HepG2 (cell line): Measurements from ENCODE around the gene IFT52. TPM values are rescaled to one million over a fixed set of nuclear protein-coding genes. Genes with fewer than 3 reads are reported as not detected.

Experiments
- CHCHD3 ChIP-seq: sonication (generic); formaldehyde crosslinking; IDR thresholded peaks from 2 replicates; pipeline ENCODE4 v1.8.0; 2022; ENCODE audit warnings: mild to moderate bottlenecking, missing genetic modification reagents, moderate library complexity
- EED ChIP-seq: sonication (generic); formaldehyde crosslinking; IDR thresholded peaks from 2 replicates; pipeline ENCODE4 v1.5.0; 2020; ENCODE audit warnings: mild to moderate bottlenecking, missing genetic modification reagents
- FOXA1 ChIP-seq, 2 experiments: fragments of 450-650 bp in 1 of 2; sonication (generic) in 1 of 2; formaldehyde crosslinking in 1 of 2; IDR thresholded peaks; 2 replicates each; pipeline versions ENCODE4 v1.4.0 to v1.6.1; 2016 to 2020; ENCODE audit warnings: missing genetic modification reagents in 1 of 2
- GATA4 ChIP-seq: sonication (generic); IDR thresholded peaks from 2 replicates; pipeline ENCODE4 v1.6.1; 2016; ENCODE audit warnings: antibody characterized with exemption, low read depth, borderline replicate concordance
- GLMP ChIP-seq: sonication (generic); formaldehyde crosslinking; IDR thresholded peaks from 2 replicates; pipeline ENCODE4 v1.9.0; 2021; ENCODE audit warnings: missing genetic modification reagents, mild to moderate bottlenecking, borderline replicate concordance
- NFYC ChIP-seq: IDR thresholded peaks from 2 replicates; pipeline ENCODE4 v1.6.1; 2016; ENCODE audit warnings: missing genetic modification reagents, missing compliant biosample characterization
- PLRG1 ChIP-seq: fragments of 450-650 bp; conservative IDR thresholded peaks from 2 replicates; pipeline ENCODE4 v1.6.1; 2016
- SNAI1 ChIP-seq: sonication (generic); formaldehyde crosslinking; IDR thresholded peaks from 2 replicates; pipeline ENCODE4 v1.5.0; 2020; ENCODE audit warnings: mild to moderate bottlenecking, missing genetic modification reagents, borderline replicate concordance
- SP5 ChIP-seq: IDR thresholded peaks from 2 replicates; pipeline ENCODE4 v1.6.1; 2016; ENCODE audit warnings: low read depth, borderline replicate concordance
- ZFP62 ChIP-seq: sonication (generic); formaldehyde crosslinking; IDR thresholded peaks from 2 replicates; pipeline ENCODE4 v1.4.0; 2020; ENCODE audit warnings: missing genetic modification reagents
- ZNF253 ChIP-seq: sonication (generic); formaldehyde crosslinking; IDR thresholded peaks from 2 replicates; pipeline ENCODE4 v1.8.0; 2022; ENCODE audit warnings: mild to moderate bottlenecking, missing genetic modification reagents, borderline replicate concordance
- ZNF563 ChIP-seq: sonication (generic); formaldehyde crosslinking; IDR thresholded peaks from 2 replicates; pipeline ENCODE4 v1.8.0; 2022; ENCODE audit warnings: mild to moderate bottlenecking, moderate library complexity, missing genetic modification reagents
- polyA plus RNA-seq, 8 experiments: library from polyadenylated mRNA; depleted of rRNA in 3 of 8; stranded (reverse) in 7 of 8; unstranded in 1 of 8; fragments of >200 nt; fragmentation: Illumina TruSeq in 4 of 8; extraction: Trizol in 4 of 8; gene quantifications; 2 replicates each; pipeline versions ENCODE4 v1.2.1 to v1.2.3, GENCODE V29; 2011 to 2016; ENCODE audit warnings: low read depth in 4 of 8, missing spikeins in 1 of 8, mixed read lengths in 1 of 8; ENCODE audit not compliant: insufficient read depth in 1 of 8
- total RNA-seq, 5 experiments: library from RNA; depleted of rRNA; stranded (reverse); fragments of >200 nt; fragmentation: Illumina TruSeq; extraction: Trizol; gene quantifications; 2 replicates each; pipeline ENCODE4 v1.2.3, GENCODE V29; 2016; ENCODE audit warnings: low read depth in 1 of 5
- TF ChIP-seq, protein P1 (sequence below): sonication (generic); formaldehyde crosslinking; IDR thresholded peaks from 2 replicates; pipeline ENCODE4 v1.4.0; 2020; ENCODE audit warnings: missing genetic modification reagents
- TF ChIP-seq, protein P2 (sequence below): sonication (generic); formaldehyde crosslinking; IDR thresholded peaks from 2 replicates; pipeline ENCODE4 v1.4.0; 2020; ENCODE audit warnings: mild to moderate bottlenecking, missing genetic modification reagents, borderline replicate concordance
- TF ChIP-seq, protein P3 (sequence below): sonication (generic); formaldehyde crosslinking; IDR thresholded peaks from 2 replicates; pipeline ENCODE4 v1.4.0; 2020; ENCODE audit warnings: missing genetic modification reagents
- TF ChIP-seq, protein P4 (sequence below): sonication (generic); formaldehyde crosslinking; IDR thresholded peaks from 2 replicates; pipeline ENCODE4 v1.4.0; 2020; ENCODE audit warnings: missing genetic modification reagents, borderline replicate concordance

IFT52 gene
- total and polyA plus RNA-seq, 2 of the 13 experiments (the other 11 are each of a cell fraction or from before 2014, with no cell fraction given) = 48.0 to 64.0 TPM

DNA sequence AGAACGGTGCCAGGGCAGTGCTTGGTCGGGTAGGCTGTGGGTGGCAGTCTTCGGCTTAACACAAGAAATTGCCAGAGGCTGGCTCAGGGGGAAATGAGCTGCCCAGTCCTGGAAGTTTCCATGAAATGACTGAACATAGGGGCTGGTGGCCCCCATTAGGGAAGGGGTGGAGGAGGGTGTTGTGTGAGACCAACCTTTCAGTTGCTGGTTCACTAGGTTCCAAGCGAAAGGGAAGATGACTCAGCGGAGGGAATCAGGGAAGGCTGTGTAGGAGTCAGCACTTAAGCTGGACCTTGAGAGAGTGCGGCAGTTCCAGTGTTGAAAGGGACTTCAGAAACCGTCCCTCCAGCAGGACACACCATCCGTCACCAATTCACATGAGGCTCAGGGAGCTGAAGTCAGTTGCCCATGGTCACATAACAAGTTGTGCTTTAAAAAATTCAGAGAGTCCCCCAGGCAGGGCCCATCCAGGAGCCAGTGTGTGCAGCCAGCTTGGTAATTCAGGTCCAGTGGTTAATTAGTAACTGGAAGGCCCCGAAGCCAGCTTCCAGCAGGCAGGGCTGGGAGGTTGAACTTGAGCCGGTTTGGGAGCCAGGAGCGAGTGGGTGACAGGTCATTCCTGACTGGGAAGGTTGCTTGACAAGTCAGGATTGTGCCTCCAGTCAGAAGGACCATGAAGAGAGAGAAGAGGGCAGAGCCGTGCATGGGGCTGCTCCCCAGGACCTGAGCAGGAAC lies 32.2 kb upstream of the IFT52 start, which contains the start of gene SGK2 (continued):
- TF ChIP-seq, protein P1, sequence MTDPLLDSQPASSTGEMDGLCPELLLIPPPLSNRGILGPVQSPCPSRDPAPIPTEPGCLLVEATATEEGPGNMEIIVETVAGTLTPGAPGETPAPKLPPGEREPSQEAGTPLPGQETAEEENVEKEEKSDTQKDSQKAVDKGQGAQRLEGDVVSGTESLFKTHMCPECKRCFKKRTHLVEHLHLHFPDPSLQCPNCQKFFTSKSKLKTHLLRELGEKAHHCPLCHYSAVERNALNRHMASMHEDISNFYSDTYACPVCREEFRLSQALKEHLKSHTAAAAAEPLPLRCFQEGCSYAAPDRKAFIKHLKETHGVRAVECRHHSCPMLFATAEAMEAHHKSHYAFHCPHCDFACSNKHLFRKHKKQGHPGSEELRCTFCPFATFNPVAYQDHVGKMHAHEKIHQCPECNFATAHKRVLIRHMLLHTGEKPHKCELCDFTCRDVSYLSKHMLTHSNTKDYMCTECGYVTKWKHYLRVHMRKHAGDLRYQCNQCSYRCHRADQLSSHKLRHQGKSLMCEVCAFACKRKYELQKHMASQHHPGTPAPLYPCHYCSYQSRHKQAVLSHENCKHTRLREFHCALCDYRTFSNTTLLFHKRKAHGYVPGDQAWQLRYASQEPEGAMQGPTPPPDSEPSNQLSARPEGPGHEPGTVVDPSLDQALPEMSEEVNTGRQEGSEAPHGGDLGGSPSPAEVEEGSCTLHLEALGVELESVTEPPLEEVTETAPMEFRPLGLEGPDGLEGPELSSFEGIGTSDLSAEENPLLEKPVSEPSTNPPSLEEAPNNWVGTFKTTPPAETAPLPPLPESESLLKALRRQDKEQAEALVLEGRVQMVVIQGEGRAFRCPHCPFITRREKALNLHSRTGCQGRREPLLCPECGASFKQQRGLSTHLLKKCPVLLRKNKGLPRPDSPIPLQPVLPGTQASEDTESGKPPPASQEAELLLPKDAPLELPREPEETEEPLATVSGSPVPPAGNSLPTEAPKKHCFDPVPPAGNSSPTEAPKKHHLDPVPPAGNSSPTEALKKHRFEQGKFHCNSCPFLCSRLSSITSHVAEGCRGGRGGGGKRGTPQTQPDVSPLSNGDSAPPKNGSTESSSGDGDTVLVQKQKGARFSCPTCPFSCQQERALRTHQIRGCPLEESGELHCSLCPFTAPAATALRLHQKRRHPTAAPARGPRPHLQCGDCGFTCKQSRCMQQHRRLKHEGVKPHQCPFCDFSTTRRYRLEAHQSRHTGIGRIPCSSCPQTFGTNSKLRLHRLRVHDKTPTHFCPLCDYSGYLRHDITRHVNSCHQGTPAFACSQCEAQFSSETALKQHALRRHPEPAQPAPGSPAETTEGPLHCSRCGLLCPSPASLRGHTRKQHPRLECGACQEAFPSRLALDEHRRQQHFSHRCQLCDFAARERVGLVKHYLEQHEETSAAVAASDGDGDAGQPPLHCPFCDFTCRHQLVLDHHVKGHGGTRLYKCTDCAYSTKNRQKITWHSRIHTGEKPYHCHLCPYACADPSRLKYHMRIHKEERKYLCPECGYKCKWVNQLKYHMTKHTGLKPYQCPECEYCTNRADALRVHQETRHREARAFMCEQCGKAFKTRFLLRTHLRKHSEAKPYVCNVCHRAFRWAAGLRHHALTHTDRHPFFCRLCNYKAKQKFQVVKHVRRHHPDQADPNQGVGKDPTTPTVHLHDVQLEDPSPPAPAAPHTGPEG (CRISPR knock-in tag) = peak; percentile 61; the same call in 1 of the 2 replicates
- TF ChIP-seq EED (CRISPR knock-in tag) (peak; percentile 76; the same call in 1 of the 2 replicates), ZNF563 (CRISPR knock-in tag) (peak; percentile 58; the same call in 1 of the 2 replicates), SNAI1 (CRISPR knock-in tag) (0 out of 2 replicates have a peak, but pooled peaks have one; percentile 43), CHCHD3 (CRISPR knock-in tag) (no peak; the same call in 1 of the 2 replicates), SP5 (CRISPR knock-in tag) (no peak), GLMP (0 out of 2 replicates have a peak, but pooled peaks have one; percentile 32), ZFP62 (CRISPR knock-in tag) (no peak), PLRG1 (no peak), FOXA1 (IDR thresholded peaks at IDR 0.05) (no peak), FOXA1 (CRISPR knock-in tag; IDR thresholded peaks at IDR 0.05) (0 out of 2 replicates have a peak, but pooled peaks have one; percentile 10), GATA4 (no peak), NFYC (CRISPR knock-in tag) (no peak; the same call in 1 of the 2 replicates), ZNF253 (CRISPR knock-in tag) (0 out of 2 replicates have a peak, but pooled peaks have one; percentile 51)
- TF ChIP-seq, protein P2, sequence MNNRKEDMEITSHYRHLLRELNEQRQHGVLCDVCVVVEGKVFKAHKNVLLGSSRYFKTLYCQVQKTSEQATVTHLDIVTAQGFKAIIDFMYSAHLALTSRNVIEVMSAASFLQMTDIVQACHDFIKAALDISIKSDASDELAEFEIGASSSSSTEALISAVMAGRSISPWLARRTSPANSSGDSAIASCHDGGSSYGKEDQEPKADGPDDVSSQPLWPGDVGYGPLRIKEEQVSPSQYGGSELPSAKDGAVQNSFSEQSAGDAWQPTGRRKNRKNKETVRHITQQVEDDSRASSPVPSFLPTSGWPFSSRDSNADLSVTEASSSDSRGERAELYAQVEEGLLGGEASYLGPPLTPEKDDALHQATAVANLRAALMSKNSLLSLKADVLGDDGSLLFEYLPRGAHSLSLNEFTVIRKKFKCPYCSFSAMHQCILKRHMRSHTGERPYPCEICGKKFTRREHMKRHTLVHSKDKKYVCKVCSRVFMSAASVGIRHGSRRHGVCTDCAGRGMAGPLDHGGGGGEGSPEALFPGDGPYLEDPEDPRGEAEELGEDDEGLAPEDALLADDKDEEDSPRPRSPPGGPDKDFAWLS (CRISPR knock-in tag) = no peak
- TF ChIP-seq, protein P3, sequence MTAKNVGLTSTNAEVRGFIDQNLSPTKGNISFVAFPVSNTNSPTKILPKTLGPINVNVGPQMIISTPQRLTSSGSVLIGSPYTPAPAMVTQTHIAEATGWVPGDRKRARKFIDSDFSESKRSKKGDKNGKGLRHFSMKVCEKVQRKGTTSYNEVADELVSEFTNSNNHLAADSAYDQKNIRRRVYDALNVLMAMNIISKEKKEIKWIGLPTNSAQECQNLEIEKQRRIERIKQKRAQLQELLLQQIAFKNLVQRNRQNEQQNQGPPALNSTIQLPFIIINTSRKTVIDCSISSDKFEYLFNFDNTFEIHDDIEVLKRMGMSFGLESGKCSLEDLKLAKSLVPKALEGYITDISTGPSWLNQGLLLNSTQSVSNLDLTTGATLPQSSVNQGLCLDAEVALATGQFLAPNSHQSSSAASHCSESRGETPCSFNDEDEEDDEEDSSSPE (CRISPR knock-in tag) = 0 out of 2 replicates have a peak, but pooled peaks have one; percentile 3
- TF ChIP-seq, protein P4, sequence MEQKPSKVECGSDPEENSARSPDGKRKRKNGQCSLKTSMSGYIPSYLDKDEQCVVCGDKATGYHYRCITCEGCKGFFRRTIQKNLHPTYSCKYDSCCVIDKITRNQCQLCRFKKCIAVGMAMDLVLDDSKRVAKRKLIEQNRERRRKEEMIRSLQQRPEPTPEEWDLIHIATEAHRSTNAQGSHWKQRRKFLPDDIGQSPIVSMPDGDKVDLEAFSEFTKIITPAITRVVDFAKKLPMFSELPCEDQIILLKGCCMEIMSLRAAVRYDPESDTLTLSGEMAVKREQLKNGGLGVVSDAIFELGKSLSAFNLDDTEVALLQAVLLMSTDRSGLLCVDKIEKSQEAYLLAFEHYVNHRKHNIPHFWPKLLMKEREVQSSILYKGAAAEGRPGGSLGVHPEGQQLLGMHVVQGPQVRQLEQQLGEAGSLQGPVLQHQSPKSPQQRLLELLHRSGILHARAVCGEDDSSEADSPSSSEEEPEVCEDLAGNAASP (CRISPR knock-in tag) = peak; percentile 86; the same call in 1 of the 2 replicates
